Common myeloid progenitor, CD34-positive (primary cell): ENCODE data around the gene PAGR1. TPM values are rescaled to one million over a fixed set of nuclear protein-coding genes. Genes with fewer than 3 reads are reported as not detected.
"Not testable (repeated sequence)": the region's sequence is repeated elsewhere in the genome, so short reads cannot be mapped to it uniquely, and the experiment has no call there.

ENCODE experiments used
- CTCF ChIA-PET: fragments of 350-600 bp; sonication (Branson Sonifier 250); formaldehyde crosslinking; loops from one replicate; lab custom pipeline; 2021; ENCODE audit warnings: antibody characterized with exemption; lab: Charles Lee
- POLR2A ChIA-PET: fragments of 350-600 bp; sonication (Branson Sonifier 250); formaldehyde crosslinking; loops from one replicate; lab custom pipeline; 2021; ENCODE audit warnings: antibody characterized with exemption; lab: Charles Lee
- DNase-seq, 3 donors: peaks; one replicate each; pipeline versions ENCODE4 v3.0.0 to v3.0.0-alpha.2; 2013
- H3K27ac ChIP-seq, 2 experiments: 1 replicate in 1 of 2; 2 replicates in 1 of 2; pipeline ENCODE4 v1.7.0; 2013; ENCODE audit warnings: inconsistent platforms in 2 of 2, low read length in 2 of 2, mild to moderate bottlenecking in 2 of 2, low read depth in 1 of 2, moderate library complexity in 1 of 2; ENCODE audit not compliant: severe bottlenecking in 2 of 2, insufficient read depth in 1 of 2, poor library complexity in 1 of 2
- H3K27me3 ChIP-seq, 5 experiments: replicated peaks in 2 of 5; 1 replicate in 3 of 5; 2 replicates in 2 of 5; pipeline versions ENCODE4 v1.6.1 to v1.7.0; 2013; ENCODE audit warnings: low read length in 4 of 5, mild to moderate bottlenecking in 2 of 5, moderate library complexity in 2 of 5, inconsistent platforms in 1 of 5; ENCODE audit not compliant: insufficient read depth in 5 of 5, control insufficient read depth in 4 of 5
- H3K36me3 ChIP-seq, 4 experiments: 1 replicate in 2 of 4; 2 replicates in 2 of 4; pipeline versions ENCODE4 v1.6.1 to v1.7.0; 2013; ENCODE audit warnings: low read length in 3 of 4, control low read depth in 1 of 4, mild to moderate bottlenecking in 1 of 4; ENCODE audit not compliant: control insufficient read depth in 4 of 4, insufficient read depth in 4 of 4
- H3K4me1 ChIP-seq, 4 experiments: 1 replicate in 3 of 4; 2 replicates in 1 of 4; pipeline versions ENCODE4 v1.6.1 to v1.7.1; 2013; ENCODE audit warnings: low read length in 3 of 4, mild to moderate bottlenecking in 3 of 4, control low read depth in 1 of 4, inconsistent platforms in 1 of 4, moderate library complexity in 1 of 4; ENCODE audit not compliant: control insufficient read depth in 4 of 4, insufficient read depth in 4 of 4; ENCODE audit errors: control extremely low read depth in 1 of 4
- H3K4me3 ChIP-seq, 7 experiments: 1 replicate in 4 of 7; 2 replicates in 3 of 7; pipeline versions ENCODE4 v1.5.1 to v1.7.0; 2013; ENCODE audit warnings: mild to moderate bottlenecking in 7 of 7, low read length in 6 of 7, moderate library complexity in 6 of 7, inconsistent platforms in 2 of 7, low read depth in 2 of 7, control low read depth in 1 of 7; ENCODE audit not compliant: insufficient read depth in 4 of 7, control insufficient read depth in 1 of 7; ENCODE audit errors: extremely low read depth in 1 of 7
- H3K9me3 ChIP-seq, 5 experiments: 1 replicate in 4 of 5; 2 replicates in 1 of 5; pipeline versions ENCODE4 v1.6.1 to v1.7.1; 2013; ENCODE audit warnings: low read length in 4 of 5, mild to moderate bottlenecking in 2 of 5, inconsistent platforms in 1 of 5, low read depth in 1 of 5, moderate library complexity in 1 of 5; ENCODE audit not compliant: control insufficient read depth in 4 of 5, insufficient read depth in 2 of 5; ENCODE audit errors: control extremely low read depth in 1 of 5
- WGBS: methylation state at CpG from one replicate; pipeline ENCODE4 v1.1.5; 2013; ENCODE audit not compliant: insufficient coverage; 5-methylcytosine and 5-hydroxymethylcytosine counted together
- polyA plus RNA-seq: library from polyadenylated mRNA; unstranded; fragments of 120-200 nt; gene quantifications from one replicate; pipeline ENCODE4 v1.2.1, GENCODE V29; 2013

Gene PAGR1
- 13.2 TPM for polyA plus RNA-seq

DNA sequence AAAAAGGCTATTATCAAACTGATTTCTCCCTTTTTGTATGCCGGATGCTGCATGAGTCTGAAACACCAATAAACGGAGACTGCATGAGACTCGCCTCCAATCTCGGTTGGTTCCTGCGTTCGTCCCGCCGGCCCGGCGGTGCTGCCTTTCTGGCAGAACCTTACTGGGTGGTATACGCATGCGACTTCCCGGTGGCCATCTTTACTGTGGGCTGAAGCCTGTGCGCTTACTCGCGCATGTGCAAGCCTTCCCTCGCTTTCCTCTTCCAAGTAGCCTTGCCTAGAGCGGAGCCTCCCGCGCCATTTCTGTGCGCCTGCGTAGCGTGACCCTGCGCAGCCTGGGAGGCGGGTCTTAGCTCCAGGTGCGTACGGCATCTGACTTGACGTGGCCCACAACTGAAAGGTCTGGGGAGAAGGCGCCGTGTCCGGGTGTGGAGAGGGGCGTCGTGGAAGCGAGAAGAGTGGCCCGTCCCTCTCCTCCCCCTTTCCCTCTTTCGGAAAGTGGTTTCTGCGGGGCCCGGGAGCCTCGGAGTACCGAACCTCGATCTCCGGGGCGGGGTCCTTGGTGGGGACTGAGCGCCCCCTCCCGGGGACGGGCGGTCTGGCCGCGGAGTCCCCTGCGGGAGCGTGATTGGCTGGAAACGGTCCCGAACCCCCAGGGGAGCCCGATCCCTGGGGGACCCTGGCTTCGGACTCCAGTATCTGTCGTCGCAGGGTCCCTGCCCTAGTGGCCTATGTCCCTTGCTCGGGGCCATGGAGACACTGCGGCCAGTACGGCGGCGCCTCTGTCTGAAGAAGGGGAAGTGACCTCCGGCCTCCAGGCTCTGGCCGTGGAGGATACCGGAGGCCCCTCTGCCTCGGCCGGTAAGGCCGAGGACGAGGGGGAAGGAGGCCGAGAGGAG, at the start of gene PAGR1:
TSS of gene PAGR1 (plus strand) at position 360 of the 901 bp plus-strand sequence. CDS start at position 734, 374 bp downstream.
- under 1% methylated on average over 62 of the region's 70 CpGs for WGBS
- Histone ChIP-seq H3K36me3 (peaks cover 0 to 22% (median 12%) of the 10 kb centered on the region in 4 experiments), H3K27ac (peak within 1 kb of the TSS; percentile 33 to 75), H3K4me1 (peaks cover 7 to 70% (median 58%) of the 10 kb centered on the region in 4 experiments), H3K4me3 (peak within 1 kb of the TSS; percentile 87 to 96 (median 90)), H3K27me3 (peaks cover 0 to 20% (median 8%) of the 10 kb centered on the region in 5 experiments), H3K9me3 (no peaks in the 10 kb centered on the region)
- ChIA-PET CTCF (interaction anchor here (0.5 to 7.2 kb wide), 15 partner anchors 8 to 543 kb away, joined by 3 to 46 read pairs (median 3); partner anchors contain the start of gene MAZ), POLR2A (interaction anchor here (0.5 to 2.2 kb wide), 2 partner anchors 9 to 70 kb away, joined by 3 to 12 read pairs; partner anchors contain the start of genes C16orf54 and MAZ)
- peak; percentile 100 for DNase-seq

- Histone ChIP-seq H3K4me3 (no peak overlapping the region), H3K27ac (no peak overlapping the region), H3K9me3 (no peaks in the 10 kb centered on the region), H3K27me3 (no peaks in the 10 kb centered on the region), H3K36me3 (no peaks in the 10 kb centered on the region), H3K4me1 (peaks cover 0 to 4% (median 1%) of the 10 kb centered on the region in 4 experiments)
- CTCF ChIA-PET = interaction anchor here (0.9 to 1.5 kb wide), 3 partner anchors 12 to 29 kb away, joined by 3 to 6 read pairs (median 3); no protein-coding TSS in a partner anchor
- 100% methylated on average over 2 of the region's 3 CpGs for WGBS
- POLR2A ChIA-PET = no interaction called here
- DNase-seq = no peak
These were observed 49.4 kb upstream of the PAGR1 start for GRCh38 chr16:29766571-29766970.

DNA sequence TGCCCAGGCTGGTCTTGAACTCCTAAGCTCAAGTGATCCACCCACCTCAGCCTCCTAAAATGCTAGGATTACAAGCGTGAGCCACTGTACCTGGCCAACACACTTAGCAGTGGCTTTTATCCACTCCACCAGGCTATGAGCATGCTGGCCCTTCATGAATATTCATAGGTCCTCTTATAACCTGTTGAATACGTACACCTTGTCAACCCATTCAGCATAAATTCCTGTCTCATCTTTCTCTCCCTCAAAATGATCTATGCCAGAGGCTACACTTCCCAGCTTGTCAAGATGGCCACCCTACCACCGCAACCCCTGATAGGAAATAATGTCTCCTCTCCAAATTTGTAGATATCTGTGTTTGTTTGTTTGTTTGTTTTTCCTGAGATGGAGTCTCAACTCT, 48.9 kb upstream of the PAGR1 start:
- Histone ChIP-seq H3K9me3 (no peaks in the 10 kb centered on the region), H3K36me3 (no peaks in the 10 kb centered on the region), H3K27me3 (no peaks in the 10 kb centered on the region), H3K27ac (no peak overlapping the region), H3K4me3 (no peak overlapping the region), H3K4me1 (peaks cover 0 to 4% (median 1%) of the 10 kb centered on the region in 4 experiments)
- POLR2A ChIA-PET = no interaction called here
- WGBS = 100% methylated on average over 2 of the region's 3 CpGs
- DNase-seq = no peak
- CTCF ChIA-PET = interaction anchor here (0.9 to 2.2 kb wide), 6 partner anchors 13 to 273 kb away, joined by 3 to 10 read pairs (median 4); no protein-coding TSS in a partner anchor

DNA sequence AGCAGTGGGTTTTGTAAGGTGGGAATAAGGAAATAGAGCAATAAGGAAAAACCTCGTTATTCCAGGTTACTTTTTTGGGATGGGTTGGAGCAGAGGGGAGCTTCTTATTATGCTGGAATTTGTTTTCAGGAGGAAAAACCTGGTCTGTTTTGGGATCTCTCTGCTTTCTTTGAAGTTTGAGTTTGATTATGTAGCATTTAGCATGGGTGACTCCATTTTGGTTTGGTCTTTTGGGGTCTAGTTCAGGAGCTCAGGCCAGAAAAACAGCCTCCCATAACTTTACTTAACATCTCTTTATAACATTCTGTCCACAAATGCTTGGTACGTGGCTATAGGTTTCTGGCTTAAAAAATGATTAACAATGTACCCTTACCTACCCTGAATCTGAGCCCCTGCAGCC, 46.4 kb upstream of the PAGR1 start:
- no peaks in the 10 kb centered on the region for H3K9me3 ChIP-seq
- no peak for DNase-seq
- no peak overlapping the region for H3K4me3 ChIP-seq
- no peaks in the 10 kb centered on the region for H3K27me3 ChIP-seq
- H3K4me1 ChIP-seq = peaks cover 0 to 9% (median 1%) of the 10 kb centered on the region in 4 experiments
- POLR2A ChIA-PET = no interaction called here
- 100% methylated on average over 2 of the region's 2 CpGs for WGBS
- H3K27ac ChIP-seq = no peak overlapping the region
- CTCF ChIA-PET = interaction anchor here (0.7 to 2.2 kb wide), 6 partner anchors 9 to 16 kb away, joined by 3 to 10 read pairs (median 5); no protein-coding TSS in a partner anchor
- H3K36me3 ChIP-seq = no peaks in the 10 kb centered on the region

DNA sequence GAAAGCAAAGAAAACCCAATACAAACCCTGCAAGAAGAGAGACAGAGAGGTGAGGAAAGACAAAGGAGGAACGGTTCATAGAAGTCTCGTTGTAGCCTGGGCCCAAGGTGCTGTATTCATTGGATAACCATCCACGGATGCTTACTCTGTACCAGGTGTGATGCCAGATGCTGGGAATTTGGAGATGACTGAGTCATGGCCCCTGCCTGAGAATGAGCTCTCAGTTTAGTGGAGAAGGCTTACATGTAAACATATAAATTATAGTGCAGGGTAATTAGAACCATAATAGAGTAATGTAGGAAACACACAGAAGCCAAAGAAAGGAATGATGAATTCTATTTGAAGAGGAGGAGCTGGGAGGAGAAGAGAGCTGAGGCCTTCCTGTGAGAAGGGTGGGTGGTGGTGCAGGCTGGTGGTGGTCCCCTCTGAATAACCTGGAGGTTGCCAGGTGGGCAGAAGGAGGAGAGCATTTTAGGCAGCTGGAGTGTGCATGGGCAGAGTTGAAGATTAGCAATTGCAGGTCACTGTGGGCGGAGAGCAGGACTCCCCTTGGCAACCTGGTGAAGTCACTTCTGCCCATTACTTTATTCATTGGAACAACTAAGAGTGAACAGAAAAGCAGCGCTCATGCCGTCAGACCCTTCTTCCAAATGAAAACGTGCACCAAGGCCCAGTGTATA, 45.6 kb upstream of the PAGR1 start:
- ChIA-PET CTCF (interaction anchor here (1.3 to 1.9 kb wide), 4 partner anchors 10 to 15 kb away, joined by 3 to 6 read pairs (median 5); no protein-coding TSS in a partner anchor), POLR2A (no interaction called here)
- 67% methylated on average over 6 of the region's 7 CpGs for WGBS
- H3K36me3 ChIP-seq = no peaks in the 10 kb centered on the region
- no peak overlapping the region for H3K4me3 ChIP-seq
- H3K27me3 ChIP-seq = no peaks in the 10 kb centered on the region
- no peaks in the 10 kb centered on the region for H3K9me3 ChIP-seq
- no peak for DNase-seq
- peaks cover 0 to 9% (median 1%) of the 10 kb centered on the region in 4 experiments for H3K4me1 ChIP-seq
- no peak overlapping the region for H3K27ac ChIP-seq

- ChIA-PET POLR2A (interaction anchor here (0.6 kb wide), 1 partner anchor 64 kb away, joined by 4 read pairs; no protein-coding TSS in a partner anchor), CTCF (interaction anchor here (0.6 to 2.7 kb wide), 3 partner anchors 12 to 43 kb away, joined by 3 to 14 read pairs (median 3); no protein-coding TSS in a partner anchor)
- H3K4me3 ChIP-seq, H3K4me1 ChIP-seq, H3K36me3 ChIP-seq, H3K27ac ChIP-seq, DNase-seq, H3K9me3 ChIP-seq, H3K27me3 ChIP-seq: not testable (repeated sequence)
- WGBS = 97% methylated on average over 6 of the region's 7 CpGs
These were observed 43.6 kb upstream of the PAGR1 start for GRCh38 chr16:29772330-29772729.
